GM12801 (cell line): ENCODE measurements around the gene PKN2.

Experiments used
- TF ChIP-seq, protein P1 (sequence below): IDR thresholded peaks from one replicate; pipeline ENCODE4 v1.5.1; 2011; ENCODE audit warnings: control low read depth; ENCODE audit not compliant: insufficient read length; ENCODE audit errors: extremely low read depth

The PKN2 gene

DNA sequence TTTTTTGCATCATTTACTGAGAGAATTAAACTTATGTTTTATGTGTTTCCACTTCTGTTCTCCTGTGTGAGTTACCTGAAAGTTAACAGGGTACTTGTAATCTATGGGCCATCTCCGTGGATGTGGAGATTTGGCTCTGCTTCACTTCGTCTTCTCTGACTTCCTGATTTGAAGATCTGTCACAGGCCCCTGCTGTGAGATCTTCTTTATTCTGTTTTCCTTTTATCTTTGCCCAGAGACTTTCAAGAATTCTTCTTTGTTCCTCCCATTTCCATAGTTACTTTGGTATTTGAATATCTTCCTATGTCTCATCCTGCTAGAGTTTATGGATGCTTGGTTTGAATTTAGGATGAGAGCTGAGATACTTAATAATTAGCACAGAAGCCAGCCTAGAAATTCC, 35.4 kb upstream of the PKN2 start:
- TF ChIP-seq, protein P1, sequence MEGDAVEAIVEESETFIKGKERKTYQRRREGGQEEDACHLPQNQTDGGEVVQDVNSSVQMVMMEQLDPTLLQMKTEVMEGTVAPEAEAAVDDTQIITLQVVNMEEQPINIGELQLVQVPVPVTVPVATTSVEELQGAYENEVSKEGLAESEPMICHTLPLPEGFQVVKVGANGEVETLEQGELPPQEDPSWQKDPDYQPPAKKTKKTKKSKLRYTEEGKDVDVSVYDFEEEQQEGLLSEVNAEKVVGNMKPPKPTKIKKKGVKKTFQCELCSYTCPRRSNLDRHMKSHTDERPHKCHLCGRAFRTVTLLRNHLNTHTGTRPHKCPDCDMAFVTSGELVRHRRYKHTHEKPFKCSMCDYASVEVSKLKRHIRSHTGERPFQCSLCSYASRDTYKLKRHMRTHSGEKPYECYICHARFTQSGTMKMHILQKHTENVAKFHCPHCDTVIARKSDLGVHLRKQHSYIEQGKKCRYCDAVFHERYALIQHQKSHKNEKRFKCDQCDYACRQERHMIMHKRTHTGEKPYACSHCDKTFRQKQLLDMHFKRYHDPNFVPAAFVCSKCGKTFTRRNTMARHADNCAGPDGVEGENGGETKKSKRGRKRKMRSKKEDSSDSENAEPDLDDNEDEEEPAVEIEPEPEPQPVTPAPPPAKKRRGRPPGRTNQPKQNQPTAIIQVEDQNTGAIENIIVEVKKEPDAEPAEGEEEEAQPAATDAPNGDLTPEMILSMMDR: no peak

DNA sequence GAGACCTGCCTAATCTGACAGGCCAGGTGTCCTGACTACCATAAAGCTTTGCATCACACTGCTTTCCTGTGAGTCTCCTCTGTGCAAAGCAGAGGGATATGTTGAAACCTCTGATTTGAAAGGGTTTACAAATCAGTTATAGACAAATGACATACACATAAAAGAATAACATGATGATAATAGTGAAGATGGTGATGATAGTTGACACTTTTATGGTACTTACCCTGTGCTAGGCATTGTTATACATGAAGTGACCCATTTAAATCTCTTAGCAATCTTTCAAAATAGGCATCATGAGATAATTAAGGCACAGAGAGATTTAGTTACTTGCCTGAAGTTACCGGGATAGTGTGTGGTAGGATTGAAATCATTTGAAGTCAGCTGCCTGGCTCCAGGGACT, 34.1 kb upstream of the PKN2 start:
- TF ChIP-seq, protein P1: no peak

DNA sequence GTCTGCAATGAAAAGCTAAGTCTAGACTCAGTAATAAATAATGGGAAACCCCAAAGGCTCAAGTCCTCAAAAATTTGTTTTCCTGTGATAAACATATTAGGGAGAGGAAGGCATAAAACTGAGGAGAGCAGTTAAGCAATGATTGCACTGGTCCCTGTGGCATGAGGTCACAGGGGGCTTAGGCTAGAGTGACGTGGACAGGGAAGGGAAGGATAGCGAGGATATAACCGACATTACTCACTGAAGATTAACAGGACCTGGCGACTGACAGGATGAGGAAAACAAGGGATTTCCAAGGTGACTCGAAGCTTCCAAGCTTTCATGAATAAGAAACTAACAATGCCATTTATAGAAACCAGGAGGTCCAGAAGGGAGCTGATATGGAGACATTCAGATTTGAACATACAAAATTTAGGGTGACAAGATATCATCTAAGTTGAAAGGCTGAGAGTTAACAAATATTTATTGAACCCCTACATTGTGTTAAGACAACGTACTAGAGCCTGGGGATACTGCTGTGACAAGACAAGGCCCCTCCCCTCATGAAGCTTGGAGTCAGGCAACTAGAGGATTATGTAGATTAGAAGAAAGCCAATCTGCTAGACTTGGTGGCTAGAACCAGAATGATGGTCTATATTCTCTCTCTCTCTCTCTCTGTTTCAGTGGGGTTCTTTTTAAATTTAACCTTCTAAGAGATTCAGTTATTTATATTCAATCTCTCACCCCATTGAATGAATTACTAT, 33.2 kb upstream of the PKN2 start:
- TF ChIP-seq, protein P1: no peak

DNA sequence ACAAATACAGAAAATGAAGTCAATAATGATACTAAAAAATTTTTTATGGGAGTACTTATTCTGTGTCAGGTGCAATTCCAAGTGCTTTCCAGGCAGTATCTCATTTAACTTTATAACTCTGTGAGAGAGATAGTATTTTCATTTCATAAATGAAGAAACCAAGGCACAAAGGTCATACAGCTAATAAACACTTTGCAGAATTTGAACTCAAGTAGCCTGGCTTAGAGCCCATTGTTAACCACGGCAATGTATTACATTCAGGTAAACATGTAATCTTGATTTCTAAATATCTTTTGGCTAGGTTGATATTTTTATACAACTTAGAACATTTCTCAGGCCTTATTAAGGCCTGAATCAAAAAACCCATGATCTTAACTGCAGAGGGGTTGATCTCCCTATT, 28.9 kb upstream of the PKN2 start:
- TF ChIP-seq, protein P1: no peak

DNA sequence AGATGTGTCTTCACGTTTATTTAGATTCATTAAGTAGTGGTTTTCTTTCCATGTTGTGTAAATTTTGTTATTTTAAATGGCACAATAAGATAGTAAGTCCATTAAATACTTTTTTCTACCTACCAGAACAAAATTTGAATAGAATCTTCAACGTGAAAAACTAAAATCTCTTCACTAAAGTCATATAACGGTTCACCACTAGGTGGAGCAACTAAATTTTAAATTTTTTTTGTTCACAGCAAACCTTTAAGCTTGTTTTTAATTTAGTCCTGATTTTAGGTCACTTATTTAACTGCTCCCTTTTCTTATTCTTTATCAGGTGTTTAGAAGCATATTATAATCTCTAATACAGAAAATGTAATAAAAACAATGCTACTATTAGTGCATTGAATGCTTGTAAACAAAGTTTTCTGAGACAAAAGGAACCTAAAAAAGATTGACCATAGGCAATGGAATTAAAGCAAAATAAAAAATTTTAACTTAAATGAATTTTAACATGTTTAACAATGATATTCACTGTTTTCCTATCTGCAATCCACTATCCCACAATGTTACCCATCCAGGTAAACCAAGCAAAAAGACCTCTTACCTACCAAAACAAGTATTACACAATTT, 28.3 kb upstream of the PKN2 start:
- TF ChIP-seq, protein P1: no peak

DNA sequence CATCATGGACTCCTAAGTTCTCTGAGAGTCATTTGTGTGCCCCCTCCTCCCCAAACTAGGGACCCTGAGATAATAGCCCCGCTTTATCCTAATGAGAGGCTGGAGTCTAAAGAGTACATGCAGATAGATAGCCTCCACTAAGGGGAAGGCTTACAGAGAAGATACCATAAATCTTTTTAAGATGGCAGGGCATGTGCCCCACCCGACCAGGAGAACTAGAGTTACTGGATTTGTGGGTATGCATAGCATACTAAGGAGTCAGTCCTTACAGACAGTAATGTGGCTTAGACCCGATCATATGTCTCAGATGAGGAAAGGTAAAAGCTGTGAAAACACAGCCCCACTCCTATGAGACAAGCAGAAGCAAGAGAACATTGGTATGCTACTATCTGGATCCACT, 25.7 kb upstream of the PKN2 start:
- TF ChIP-seq, protein P1: no peak

DNA sequence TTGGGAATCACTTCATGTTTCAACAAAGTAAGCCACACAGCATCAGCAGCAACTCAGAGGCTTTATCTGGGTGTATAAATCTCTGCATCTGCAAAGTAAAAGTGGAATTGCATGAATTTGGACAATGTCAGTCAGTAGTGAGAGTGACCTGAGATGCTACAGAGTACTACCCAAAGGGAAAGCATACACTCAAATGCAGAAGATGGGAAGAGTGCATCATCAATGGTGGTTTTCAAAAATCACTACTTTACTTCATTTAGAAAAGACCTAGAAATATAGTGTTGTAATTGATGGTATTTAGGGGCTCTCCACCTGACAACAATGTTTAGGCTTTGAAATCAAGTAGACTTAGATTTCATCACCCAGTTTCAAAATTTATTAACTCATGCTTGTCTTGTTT, 24.5 kb upstream of the PKN2 start:
- TF ChIP-seq, protein P1: no peak
